Kidney (tissue), 14 donors: ENCODE results near the gene SLC4A5. TPM values are rescaled to one million over a fixed set of nuclear protein-coding genes. Genes with fewer than 3 reads are reported as not detected.

Experiments
- DNase-seq, 5 donors: peaks; one replicate each; pipeline ENCODE4 v3.0.0-alpha.2; 2013 to 2020
- FAIRE-seq: peaks from 2 replicates; lab custom pipeline; 2012; peaks lifted over from hg19 to GRCh38; lab: Jason Lieb, UNC
- H3K27ac ChIP-seq, 2 donors: one replicate each; pipeline ENCODE4 v1.7.0; 2013; ENCODE audit warnings: low read depth in 2 of 2, low read length in 2 of 2, inconsistent platforms in 1 of 2
- H3K27me3 ChIP-seq: one replicate; pipeline ENCODE4 v1.7.1; 2013; ENCODE audit warnings: low read length, inconsistent platforms; ENCODE audit not compliant: control insufficient read depth, insufficient read depth
- H3K36me3 ChIP-seq, 3 donors: one replicate each; pipeline versions ENCODE4 v1.7.0 to v1.7.1; 2013; ENCODE audit warnings: low read length in 3 of 3, control low read depth in 1 of 3, inconsistent platforms in 1 of 3; ENCODE audit not compliant: insufficient read depth in 3 of 3, control insufficient read depth in 2 of 3
- H3K4me1 ChIP-seq, 3 donors: one replicate each; pipeline versions ENCODE4 v1.7.0 to v1.7.1; 2013; ENCODE audit warnings: low read length in 3 of 3, inconsistent platforms in 1 of 3, low read depth in 1 of 3; ENCODE audit not compliant: control insufficient read depth in 2 of 3, insufficient read depth in 2 of 3
- H3K4me3 ChIP-seq, 3 donors: one replicate each; pipeline versions ENCODE4 v1.7.0 to v1.8.1; 2013; ENCODE audit warnings: low read length in 3 of 3, control low read depth in 1 of 3, inconsistent platforms in 1 of 3
- H3K9ac ChIP-seq, 3 donors: one replicate each; pipeline versions ENCODE4 v1.7.0 to v1.7.1; 2013; ENCODE audit warnings: low read length in 3 of 3, control low read depth in 1 of 3, inconsistent platforms in 1 of 3
- H3K9me3 ChIP-seq, 3 donors: one replicate each; pipeline versions ENCODE4 v1.7.0 to v1.7.1; 2013; ENCODE audit warnings: low read length in 3 of 3, control low read depth in 1 of 3, inconsistent platforms in 1 of 3; ENCODE audit not compliant: control insufficient read depth in 2 of 3, insufficient read depth in 1 of 3
- intact Hi-C: fragments of 100-400 bp; cut with DNase I; formaldehyde crosslinking; loops from one replicate; pipeline ENCODE4 v1.11.1; 2022
- polyA plus RNA-seq: library from polyadenylated mRNA; stranded (reverse); fragments of 350-450 nt; fragmentation: Illumina TruSeq; extraction: RNeasy Lipid Tissue Mini Kit (QIAGEN cat#74804); gene quantifications from one replicate; pipeline ENCODE4 v1.2.3, GENCODE V29; 2014; ENCODE audit warnings: low read depth, low replicate concordance; ENCODE audit not compliant: insufficient read depth
- total RNA-seq: library from RNA; stranded (reverse); fragmentation: NEBNext Ultra II Directional; extraction: Animal tissue kit (Norgen Biotek cat#: 25700); gene quantifications from one replicate; pipeline ENCODE4 v1.2.1, GENCODE V29; 2021
- TF ChIP-seq, protein P1 (sequence below): IDR thresholded peaks from 3 replicates; pipeline ENCODE4 v1.5.1; 2012; ENCODE audit warnings: mild to moderate bottlenecking, moderate library complexity, borderline replicate concordance; ENCODE audit not compliant: insufficient read depth; ENCODE audit errors: extremely low read depth
- donor health status: control.
- donor health status: control.
- donor health status: control.
- donor health status: control.
- donor health status: control.
- donor health status: DM: yes; HTN: yes; CAD: no.
- donor health status: Normal renal cell carcinoma (clear cell type).

SLC4A5 gene
- total and polyA plus RNA-seq, 2 donors from 2014 or later, result 1.1 to 5.2 TPM

- Histone ChIP-seq H3K36me3 (peaks cover 5 to 52% (median 44%) of the 10 kb centered on the region in 3 donors), H3K4me1 (peaks cover 0 to 3% (median 0%) of the 10 kb centered on the region in 3 donors), H3K27me3 (no peaks in the 10 kb centered on the region), H3K27ac (no peak overlapping the region), H3K9me3 (no peaks in the 10 kb centered on the region), H3K4me3 (no peak overlapping the region), H3K9ac (no peak overlapping the region)
- intact Hi-C loops, result no loop called here
- FAIRE-seq (no peak), DNase-seq (no peak)
- TF ChIP-seq, protein P1, sequence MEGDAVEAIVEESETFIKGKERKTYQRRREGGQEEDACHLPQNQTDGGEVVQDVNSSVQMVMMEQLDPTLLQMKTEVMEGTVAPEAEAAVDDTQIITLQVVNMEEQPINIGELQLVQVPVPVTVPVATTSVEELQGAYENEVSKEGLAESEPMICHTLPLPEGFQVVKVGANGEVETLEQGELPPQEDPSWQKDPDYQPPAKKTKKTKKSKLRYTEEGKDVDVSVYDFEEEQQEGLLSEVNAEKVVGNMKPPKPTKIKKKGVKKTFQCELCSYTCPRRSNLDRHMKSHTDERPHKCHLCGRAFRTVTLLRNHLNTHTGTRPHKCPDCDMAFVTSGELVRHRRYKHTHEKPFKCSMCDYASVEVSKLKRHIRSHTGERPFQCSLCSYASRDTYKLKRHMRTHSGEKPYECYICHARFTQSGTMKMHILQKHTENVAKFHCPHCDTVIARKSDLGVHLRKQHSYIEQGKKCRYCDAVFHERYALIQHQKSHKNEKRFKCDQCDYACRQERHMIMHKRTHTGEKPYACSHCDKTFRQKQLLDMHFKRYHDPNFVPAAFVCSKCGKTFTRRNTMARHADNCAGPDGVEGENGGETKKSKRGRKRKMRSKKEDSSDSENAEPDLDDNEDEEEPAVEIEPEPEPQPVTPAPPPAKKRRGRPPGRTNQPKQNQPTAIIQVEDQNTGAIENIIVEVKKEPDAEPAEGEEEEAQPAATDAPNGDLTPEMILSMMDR, result no peak
These were observed 29.5 kb upstream of the SLC4A5 start for GRCh38 chr2:74372674-74373073.

DNA sequence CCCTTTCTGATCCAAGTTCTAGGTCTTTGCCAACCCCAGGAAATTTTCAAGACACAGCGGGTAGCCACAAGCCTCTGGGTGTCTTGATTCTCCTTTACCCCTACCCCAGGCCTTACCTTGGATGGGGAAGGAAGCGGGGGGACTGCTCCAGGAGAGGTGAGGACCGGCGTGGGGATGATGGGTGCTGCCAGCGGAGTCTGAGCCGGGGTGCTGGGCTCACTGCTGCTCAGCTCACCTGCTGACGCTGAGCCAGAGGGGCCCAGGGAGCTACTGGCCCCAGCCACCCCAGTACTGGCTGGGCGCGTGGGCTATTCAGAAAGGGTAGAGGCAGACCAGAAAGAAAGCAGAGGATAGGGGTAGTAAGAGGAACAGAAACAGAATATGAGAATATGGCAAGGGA is 28.2 kb upstream of the SLC4A5 start:
- FAIRE-seq (no peak), DNase-seq (no peak)
- TF ChIP-seq, protein P1, result no peak
- Histone ChIP-seq H3K4me3 (no peak overlapping the region), H3K4me1 (peaks cover 0 to 3% (median 0%) of the 10 kb centered on the region in 3 donors), H3K27ac (no peak overlapping the region), H3K9me3 (no peaks in the 10 kb centered on the region), H3K9ac (no peak overlapping the region), H3K27me3 (no peaks in the 10 kb centered on the region), H3K36me3 (peaks cover 12 to 54% (median 47%) of the 10 kb centered on the region in 3 donors)
- intact Hi-C loops, result no loop called here

DNA sequence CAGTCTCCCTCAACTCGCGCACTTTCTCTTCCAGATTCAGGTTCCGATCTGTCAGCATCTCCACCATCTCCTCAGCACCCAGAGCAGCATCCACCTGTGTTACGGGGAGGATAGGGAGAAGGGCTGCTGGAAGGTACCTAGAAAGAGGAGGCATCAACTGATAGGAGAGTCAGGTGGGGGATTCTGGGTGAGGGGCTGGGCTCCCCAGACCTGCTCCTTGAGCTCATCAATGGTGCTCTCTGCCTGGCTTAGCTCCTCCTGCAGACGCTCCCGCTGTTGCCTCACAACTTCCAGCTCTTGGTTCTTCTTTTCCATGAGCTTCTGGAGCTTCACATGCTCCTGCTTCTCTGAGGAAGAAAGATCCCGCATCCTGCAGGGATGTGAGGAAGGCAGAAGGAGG is 26.8 kb upstream of the SLC4A5 start:
- TF ChIP-seq, protein P1, result no peak
- H3K9me3 ChIP-seq, result no peaks in the 10 kb centered on the region
- H3K27me3 ChIP-seq, result no peaks in the 10 kb centered on the region
- intact Hi-C loops, result no loop called here
- DNase-seq (no peak), FAIRE-seq (no peak)
- H3K4me1 ChIP-seq, result peaks cover 0 to 3% (median 0%) of the 10 kb centered on the region in 3 donors
- H3K4me3 ChIP-seq, result no peak overlapping the region
- H3K9ac ChIP-seq, result no peak overlapping the region
- peaks cover 14 to 62% (median 57%) of the 10 kb centered on the region in 3 donors for H3K36me3 ChIP-seq
- H3K27ac ChIP-seq, result no peak overlapping the region

- H3K9ac ChIP-seq, result no peak overlapping the region
- intact Hi-C loops, result no loop called here
- no peaks in the 10 kb centered on the region for H3K27me3 ChIP-seq
- H3K36me3 ChIP-seq, result peaks cover 14 to 77% (median 72%) of the 10 kb centered on the region in 3 donors
- H3K4me1 ChIP-seq, result peaks cover 0 to under 1% (median 0%) of the 10 kb centered on the region in 3 donors
- no peak overlapping the region for H3K4me3 ChIP-seq
- FAIRE-seq (no peak), DNase-seq (no peak)
- H3K27ac ChIP-seq, result no peak overlapping the region
- no peaks in the 10 kb centered on the region for H3K9me3 ChIP-seq
- TF ChIP-seq, protein P1, result no peak
These were observed 25.3 kb upstream of the SLC4A5 start for GRCh38 chr2:74368499-74368898.
